WTC11 (cell line): ENCODE data around the gene SHD. TPM values are rescaled to one million over a fixed set of nuclear protein-coding genes. Genes with fewer than 3 reads are reported as not detected.

Experiments used
- ATAC-seq: fragments of 200-7000 bp; cut with Tn5 transposase; 2 replicates; pipeline ENCODE4 v1.10.0; 2021; ENCODE audit warnings: mild to moderate bottlenecking, moderate library complexity
- CTCF ChIA-PET: fragments of 300-600 bp; sonication (Branson Sonifier 250); formaldehyde crosslinking; loops from one replicate; lab custom pipeline; 2021; ENCODE audit warnings: antibody characterized with exemption; lab: Charles Lee
- POLR2A ChIA-PET: fragments of 350-600 bp; sonication (Branson Sonifier 250); formaldehyde crosslinking; loops from one replicate; lab custom pipeline; 2021; ENCODE audit warnings: antibody characterized with exemption; lab: Charles Lee
- DNase-seq: peaks from one replicate; pipeline ENCODE4 v3.0.0; 2021; ENCODE audit warnings: low spot score
- H3K27ac Mint-ChIP-seq: 2 replicates; pipeline ENCODE4 v1.8.0; 2021; ENCODE audit warnings: mixed read lengths
- H3K27me3 Mint-ChIP-seq: 2 replicates; pipeline ENCODE4 v1.8.0; 2021; ENCODE audit warnings: low read depth, mild to moderate bottlenecking, moderate library complexity, mixed read lengths
- H3K36me3 Mint-ChIP-seq: 2 replicates; pipeline ENCODE4 v1.8.0; 2021; ENCODE audit warnings: mixed read lengths
- H3K4me1 Mint-ChIP-seq: 2 replicates; pipeline ENCODE4 v1.8.0; 2022; ENCODE audit warnings: mixed read lengths
- H3K4me3 Mint-ChIP-seq: 2 replicates; pipeline ENCODE4 v1.8.0; 2021; ENCODE audit warnings: mild to moderate bottlenecking, moderate library complexity, mixed read lengths
- H3K9me3 Mint-ChIP-seq: 2 replicates; pipeline ENCODE4 v1.8.0; 2021; ENCODE audit warnings: mixed read lengths
- ETV6 ChIP-seq: sonication (generic); formaldehyde crosslinking; IDR thresholded peaks from 2 replicates; pipeline ENCODE4 v1.8.1; 2022; ENCODE audit warnings: mild to moderate bottlenecking, missing genetic modification reagents
- GRHL2 ChIP-seq: fragments of 250-450 bp; sonication (Bioruptor Pico); IDR thresholded peaks from 2 replicates; pipeline ENCODE4 v1.8.0; 2022; ENCODE audit warnings: mild to moderate bottlenecking, moderate library complexity; ENCODE audit not compliant: insufficient replicate concordance, severe bottlenecking
- GTF2I ChIP-seq: fragments of 250-450 bp; sonication (Bioruptor Pico); conservative IDR thresholded peaks from 2 replicates; pipeline ENCODE4 v1.4.0; 2021; ENCODE audit warnings: mild to moderate bottlenecking
- HMGXB4 ChIP-seq: sonication (generic); formaldehyde crosslinking; IDR thresholded peaks from 2 replicates; pipeline ENCODE4 v1.8.1; 2023; ENCODE audit warnings: mild to moderate bottlenecking, moderate library complexity, missing genetic modification reagents
- MYBL2 ChIP-seq: sonication (generic); formaldehyde crosslinking; IDR thresholded peaks from 2 replicates; pipeline ENCODE4 v1.8.1; 2023; ENCODE audit warnings: mild to moderate bottlenecking, moderate library complexity, missing genetic modification reagents
- NFATC4 ChIP-seq: fragments of 250-450 bp; sonication (Bioruptor Pico); IDR thresholded peaks from 2 replicates; pipeline ENCODE4 v1.9.0; 2021; ENCODE audit warnings: mild to moderate bottlenecking
- RELA ChIP-seq: sonication (generic); formaldehyde crosslinking; IDR thresholded peaks from 2 replicates; pipeline ENCODE4 v1.8.1; 2022; ENCODE audit warnings: missing genetic modification reagents, mild to moderate bottlenecking, borderline replicate concordance
- ZBTB21 ChIP-seq: sonication (generic); formaldehyde crosslinking; IDR thresholded peaks from 2 replicates; pipeline ENCODE4 v1.8.1; 2023; ENCODE audit warnings: mild to moderate bottlenecking, missing genetic modification reagents, borderline replicate concordance
- ZNF121 ChIP-seq: sonication (generic); formaldehyde crosslinking; IDR thresholded peaks from 2 replicates; pipeline ENCODE4 v1.8.0; 2023; ENCODE audit warnings: missing genetic modification reagents
- ZNF232 ChIP-seq: sonication (generic); formaldehyde crosslinking; IDR thresholded peaks from 2 replicates; pipeline ENCODE4 v1.8.0; 2022; ENCODE audit warnings: mild to moderate bottlenecking, missing genetic modification reagents
- ZNF281 ChIP-seq: sonication (generic); formaldehyde crosslinking; IDR thresholded peaks from 2 replicates; pipeline ENCODE4 v1.8.0; 2023; ENCODE audit warnings: mild to moderate bottlenecking, missing genetic modification reagents
- ZNF396 ChIP-seq: fragments of 250-450 bp; sonication (Bioruptor Pico); IDR thresholded peaks from 2 replicates; pipeline ENCODE4 v1.8.0; 2021; ENCODE audit warnings: mild to moderate bottlenecking, moderate library complexity, borderline replicate concordance
- ZNF425 ChIP-seq: fragments of 250-450 bp; sonication (Bioruptor Pico); conservative IDR thresholded peaks from 2 replicates; pipeline ENCODE4 v1.9.0; 2021; ENCODE audit warnings: mild to moderate bottlenecking
- total RNA-seq: library from RNA; stranded (reverse); gene quantifications from 3 replicates; pipeline ENCODE4 v1.2.3, GENCODE V29; 2021
- TF ChIP-seq, protein P1 (sequence below): sonication (generic); formaldehyde crosslinking; conservative IDR thresholded peaks from 2 replicates; pipeline ENCODE4 v1.8.1; 2023; ENCODE audit warnings: mild to moderate bottlenecking, low read depth, missing genetic modification reagents, moderate library complexity
- TF ChIP-seq, protein P2 (sequence below): sonication (generic); formaldehyde crosslinking; IDR thresholded peaks from 2 replicates; pipeline ENCODE4 v1.8.1; 2022; ENCODE audit warnings: low read depth, mild to moderate bottlenecking, moderate library complexity, missing genetic modification reagents, borderline replicate concordance

Gene SHD
- total RNA-seq, 1 experiment from 2014 or later: 3.4 TPM

GRCh38 chr19:4298810-4299550 is 19.9 kb downstream of the SHD start:
- ChIA-PET POLR2A (no interaction called here), CTCF (interaction anchor here (0.6 to 6.1 kb wide), 3 partner anchors 31 to 66 kb away, joined by 3 to 54 read pairs (median 6); no protein-coding TSS in a partner anchor)
- ATAC-seq: no peak
- no peak for TF ChIP-seq RELA (CRISPR knock-in tag)
- peak; percentile 29; the same call in 1 of the 2 replicates for TF ChIP-seq ZNF121 (CRISPR knock-in tag)
- Mint-ChIP-seq H3K36me3 (no peaks in the 10 kb centered on the region), H3K4me1 (peaks cover 16% of the 10 kb centered on the region), H3K27me3 (peaks cover 15% of the 10 kb centered on the region), H3K27ac (no peak overlapping the region), H3K4me3 (no peak overlapping the region), H3K9me3 (no peaks in the 10 kb centered on the region)
- DNase-seq: no peak

DNA sequence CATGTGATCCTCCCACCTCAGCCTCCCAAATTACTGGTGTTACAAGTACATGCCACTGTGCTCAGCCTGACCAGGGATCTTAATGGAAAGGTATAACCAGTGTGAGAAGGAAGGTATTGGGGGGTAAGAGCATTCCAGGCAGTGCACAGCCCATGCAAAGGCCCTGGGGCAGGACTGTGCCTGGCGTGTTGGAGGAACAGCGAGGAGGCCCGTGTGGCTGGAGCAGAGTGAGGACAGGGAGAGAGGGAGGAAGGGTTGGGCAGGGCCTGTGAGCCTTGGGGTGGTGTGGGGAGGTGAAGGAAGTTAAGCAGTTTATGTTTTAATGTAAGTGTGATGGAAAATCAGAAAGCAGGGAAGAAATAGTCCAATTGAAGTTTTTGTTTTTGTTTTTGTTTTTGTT is 21.5 kb downstream of the SHD start:
- CTCF ChIA-PET: no interaction called here
- no peak for TF ChIP-seq ETV6 (CRISPR knock-in tag)
- TF ChIP-seq GTF2I (CRISPR knock-in tag): peak; percentile 67; the same call in 1 of the 2 replicates
- POLR2A ChIA-PET: no interaction called here
- Mint-ChIP-seq H3K27me3 (peaks cover 14% of the 10 kb centered on the region), H3K36me3 (peaks cover under 1% of the 10 kb centered on the region; the same call in 1 of the 2 replicates), H3K4me1 (peaks cover 17% of the 10 kb centered on the region), H3K4me3 (no peak overlapping the region), H3K27ac (no peak overlapping the region; the same call in 1 of the 2 replicates), H3K9me3 (no peaks in the 10 kb centered on the region)
- no peak for DNase-seq
- ATAC-seq: no peak

DNA sequence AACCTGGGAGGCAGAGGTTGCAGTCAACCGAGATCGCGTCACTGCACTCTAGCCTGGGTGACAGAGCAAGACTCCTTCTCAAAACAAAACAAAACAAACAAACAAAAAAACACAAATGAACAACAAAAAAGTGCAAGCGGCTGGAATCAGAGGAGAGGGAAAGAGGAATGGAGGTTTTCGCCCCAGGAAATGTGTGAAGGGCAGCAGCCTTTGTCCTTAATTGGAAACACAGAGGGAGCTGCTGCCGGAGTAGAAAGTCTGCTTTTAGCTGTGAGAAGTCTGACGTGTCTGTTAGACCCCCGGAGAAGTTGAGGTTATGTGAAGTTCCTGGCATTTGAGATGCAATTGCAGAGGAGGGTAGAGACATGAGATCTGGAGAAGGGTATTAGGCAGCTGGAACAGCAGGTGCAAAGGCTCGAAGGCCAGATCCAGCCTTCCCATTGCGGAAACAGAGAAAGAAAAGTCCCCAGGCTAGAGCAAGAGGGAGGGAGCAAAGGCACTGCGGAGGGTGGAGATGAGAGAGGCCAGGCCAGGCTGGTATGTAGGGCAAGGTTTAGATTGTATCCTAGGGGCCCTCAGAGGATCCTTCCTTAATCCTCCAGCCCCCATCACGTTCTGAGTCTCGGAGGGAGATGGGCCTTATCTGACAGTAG is 22.6 kb downstream of the SHD start:
- DNase-seq: no peak
- peaks cover 5% of the 10 kb centered on the region for H3K27me3 Mint-ChIP-seq
- H3K4me3 Mint-ChIP-seq: no peak overlapping the region
- ChIA-PET CTCF (interaction anchor here (0.6 to 2.5 kb wide), 3 partner anchors 34 to 161 kb away, joined by 3 to 15 read pairs (median 12); no protein-coding TSS in a partner anchor), POLR2A (interaction anchor here (0.6 kb wide), 1 partner anchor 97 kb away, joined by 3 read pairs; no protein-coding TSS in a partner anchor)
- TF ChIP-seq, protein P1, sequence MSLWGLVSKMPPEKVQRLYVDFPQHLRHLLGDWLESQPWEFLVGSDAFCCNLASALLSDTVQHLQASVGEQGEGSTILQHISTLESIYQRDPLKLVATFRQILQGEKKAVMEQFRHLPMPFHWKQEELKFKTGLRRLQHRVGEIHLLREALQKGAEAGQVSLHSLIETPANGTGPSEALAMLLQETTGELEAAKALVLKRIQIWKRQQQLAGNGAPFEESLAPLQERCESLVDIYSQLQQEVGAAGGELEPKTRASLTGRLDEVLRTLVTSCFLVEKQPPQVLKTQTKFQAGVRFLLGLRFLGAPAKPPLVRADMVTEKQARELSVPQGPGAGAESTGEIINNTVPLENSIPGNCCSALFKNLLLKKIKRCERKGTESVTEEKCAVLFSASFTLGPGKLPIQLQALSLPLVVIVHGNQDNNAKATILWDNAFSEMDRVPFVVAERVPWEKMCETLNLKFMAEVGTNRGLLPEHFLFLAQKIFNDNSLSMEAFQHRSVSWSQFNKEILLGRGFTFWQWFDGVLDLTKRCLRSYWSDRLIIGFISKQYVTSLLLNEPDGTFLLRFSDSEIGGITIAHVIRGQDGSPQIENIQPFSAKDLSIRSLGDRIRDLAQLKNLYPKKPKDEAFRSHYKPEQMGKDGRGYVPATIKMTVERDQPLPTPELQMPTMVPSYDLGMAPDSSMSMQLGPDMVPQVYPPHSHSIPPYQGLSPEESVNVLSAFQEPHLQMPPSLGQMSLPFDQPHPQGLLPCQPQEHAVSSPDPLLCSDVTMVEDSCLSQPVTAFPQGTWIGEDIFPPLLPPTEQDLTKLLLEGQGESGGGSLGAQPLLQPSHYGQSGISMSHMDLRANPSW: no peak
- TF ChIP-seq ZNF396 (CRISPR knock-in tag) (no peak), NFATC4 (CRISPR knock-in tag) (no peak), ZBTB21 (CRISPR knock-in tag) (no peak)
- H3K4me1 Mint-ChIP-seq: peaks cover 17% of the 10 kb centered on the region
- ATAC-seq: no peak
- peak overlapping the region; percentile 1; the same call in 1 of the 2 replicates for H3K27ac Mint-ChIP-seq
- peaks cover 6% of the 10 kb centered on the region; the same call in 1 of the 2 replicates for H3K36me3 Mint-ChIP-seq
- no peaks in the 10 kb centered on the region for H3K9me3 Mint-ChIP-seq

- peak within 1 kb of the TSS; percentile 1; the same call in 1 of the 2 replicates for H3K27ac Mint-ChIP-seq
- ChIA-PET CTCF (interaction anchor here (2.1 to 2.5 kb wide), 2 partner anchors 35 to 50 kb away, joined by 12 to 15 read pairs; no protein-coding TSS in a partner anchor), POLR2A (no interaction called here)
- ATAC-seq (no peak), DNase-seq (no peak)
- H3K27me3 Mint-ChIP-seq: peaks cover 5% of the 10 kb centered on the region
- peaks cover 17% of the 10 kb centered on the region for H3K4me1 Mint-ChIP-seq
- H3K4me3 Mint-ChIP-seq: no peak within 1 kb of the TSS
- H3K36me3 Mint-ChIP-seq: peaks cover 11% of the 10 kb centered on the region; the same call in 1 of the 2 replicates
- H3K9me3 Mint-ChIP-seq: no peaks in the 10 kb centered on the region
- TF ChIP-seq, protein P2, sequence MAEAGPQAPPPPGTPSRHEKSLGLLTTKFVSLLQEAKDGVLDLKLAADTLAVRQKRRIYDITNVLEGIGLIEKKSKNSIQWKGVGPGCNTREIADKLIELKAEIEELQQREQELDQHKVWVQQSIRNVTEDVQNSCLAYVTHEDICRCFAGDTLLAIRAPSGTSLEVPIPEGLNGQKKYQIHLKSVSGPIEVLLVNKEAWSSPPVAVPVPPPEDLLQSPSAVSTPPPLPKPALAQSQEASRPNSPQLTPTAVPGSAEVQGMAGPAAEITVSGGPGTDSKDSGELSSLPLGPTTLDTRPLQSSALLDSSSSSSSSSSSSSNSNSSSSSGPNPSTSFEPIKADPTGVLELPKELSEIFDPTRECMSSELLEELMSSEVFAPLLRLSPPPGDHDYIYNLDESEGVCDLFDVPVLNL (CRISPR knock-in tag): no peak
- no peak for TF ChIP-seq HMGXB4 (CRISPR knock-in tag)
- TF ChIP-seq ZNF281 (CRISPR knock-in tag): no peak
- TF ChIP-seq NFATC4 (CRISPR knock-in tag): no peak
- no peak for TF ChIP-seq ZNF425 (CRISPR knock-in tag)
- TF ChIP-seq GRHL2 (CRISPR knock-in tag): no peak
- TF ChIP-seq ZNF232 (CRISPR knock-in tag): no peak
- no peak for TF ChIP-seq MYBL2
Observed at GRCh38 chr19:4302243-4302640, 23.2 kb downstream of the SHD start, which contains the start of gene TMIGD2. Gene TMIGD2 (minus strand): TSS chr19:4302389. CDS start chr19:4302385, 4 bp downstream.
